NCI-H1105 treated with DMSO at 0.1 percent for 48 hours (cell line): ENCODE data around the gene TFDP1.

Experiments used
- DNase-seq: peaks from one replicate; lab custom pipeline; 2025; lab: John Stamatoyannopoulos, UW

TFDP1 gene

GRCh38 chr13:113634279-113635047 is 49.9 kb downstream of the TFDP1 start:
- DNase-seq = no peak

DNA sequence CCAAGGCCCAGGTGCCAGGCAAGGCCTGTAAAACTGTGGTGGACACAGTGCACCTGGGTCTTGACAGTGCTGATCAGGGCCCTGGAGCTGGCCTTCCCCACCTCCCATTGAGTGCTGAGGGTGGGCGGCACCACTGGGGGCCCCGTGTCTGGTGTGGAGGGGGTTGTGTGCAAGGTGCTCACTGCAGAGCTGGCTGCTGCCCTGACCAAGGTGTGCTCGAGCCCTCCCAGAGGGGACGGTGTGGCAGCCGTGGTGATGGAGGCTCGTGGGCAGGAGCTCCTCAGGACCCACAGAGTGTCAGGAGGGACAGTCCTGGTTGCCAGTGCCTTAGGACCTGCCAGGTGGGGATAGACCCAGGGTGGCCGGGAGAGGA is 50.5 kb downstream of the TFDP1 start:
- DNase-seq = no peak

GRCh38 chr13:113635709-113636108 is 51.2 kb downstream of the TFDP1 start:
- no peak for DNase-seq

DNA sequence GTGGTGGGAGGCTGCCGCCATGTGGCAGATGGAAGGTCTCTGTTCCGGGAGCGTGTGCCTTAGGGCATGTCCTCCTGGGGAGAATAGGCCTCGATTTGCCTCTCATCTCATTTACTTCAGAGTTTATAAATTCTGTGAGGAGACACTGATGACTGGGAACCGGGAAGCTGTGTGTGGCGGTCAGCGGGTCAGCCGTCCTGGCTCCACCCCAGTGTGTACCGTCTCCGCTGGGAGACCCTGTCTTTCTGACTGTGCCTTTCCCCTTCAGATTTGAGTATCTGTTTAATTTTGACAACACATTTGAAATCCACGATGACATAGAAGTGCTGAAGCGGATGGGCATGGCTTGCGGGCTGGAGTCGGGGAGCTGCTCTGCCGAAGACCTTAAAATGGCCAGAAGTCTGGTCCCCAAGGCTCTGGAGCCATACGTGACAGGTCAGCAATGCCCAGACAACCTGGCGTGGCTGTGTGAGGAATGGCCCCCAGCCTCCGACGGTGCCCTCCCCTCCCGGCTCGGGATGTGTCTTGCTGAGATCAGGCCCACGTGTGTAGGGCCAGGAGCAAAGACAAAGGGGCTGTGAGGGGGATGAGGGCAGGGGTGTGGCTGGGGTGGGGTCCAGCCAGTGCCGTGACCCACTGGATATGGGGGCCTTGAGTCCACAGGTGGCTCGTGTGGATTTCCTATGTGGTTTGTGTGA is 51.9 kb downstream of the TFDP1 start:
- DNase-seq = no peak

- no peak for DNase-seq
These were observed 53.0 kb downstream of the TFDP1 start for GRCh38 chr13:113637262-113638160.

- DNase-seq = no peak
These were observed 53.7 kb downstream of the TFDP1 start for GRCh38 chr13:113638173-113638746.

DNA sequence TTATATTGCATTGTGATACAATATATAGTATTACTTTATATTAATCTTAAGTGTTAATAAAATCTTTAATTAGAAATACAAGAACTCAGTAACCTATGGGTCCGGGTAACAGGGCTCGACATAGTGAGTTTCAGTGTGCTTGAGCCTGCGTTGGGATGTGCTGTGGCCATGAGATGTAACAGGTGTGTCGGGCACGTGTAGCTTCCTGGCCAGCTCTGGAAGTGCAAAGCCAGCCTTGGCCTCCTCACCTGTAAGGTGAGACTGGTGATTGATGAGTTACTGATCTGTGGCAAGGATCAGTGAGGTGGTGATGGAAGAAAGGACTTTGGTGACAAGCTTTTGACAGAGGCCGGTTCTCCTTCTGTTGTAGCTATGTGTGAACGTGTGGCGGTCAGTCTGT is 54.3 kb downstream of the TFDP1 start:
- no peak for DNase-seq

GRCh38 chr13:113639616-113640262 is 55.2 kb downstream of the TFDP1 start:
- no peak for DNase-seq

DNA sequence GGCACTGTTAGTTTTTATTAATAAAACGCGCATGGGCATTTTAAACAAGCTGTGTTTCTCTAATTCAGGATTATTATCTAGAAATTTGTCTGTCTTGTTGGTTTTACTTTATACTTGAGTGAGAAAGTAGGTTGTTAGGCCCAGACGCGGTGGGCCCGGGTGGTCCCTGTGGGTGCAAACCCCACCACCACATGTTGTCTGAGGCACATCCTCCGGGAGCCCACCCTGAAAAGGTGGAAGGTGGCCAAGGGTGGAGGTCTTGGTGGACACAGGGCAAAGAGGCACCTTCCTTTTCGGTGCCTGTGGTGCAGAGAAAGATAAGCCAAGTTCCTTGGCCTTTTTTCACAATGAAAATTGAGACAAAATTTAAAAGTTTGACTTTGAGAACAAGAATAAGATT is 56.9 kb downstream of the TFDP1 start:
- no peak for DNase-seq

- no peak for DNase-seq
These were observed 58.0 kb downstream of the TFDP1 start for GRCh38 chr13:113642563-113642962.

DNA sequence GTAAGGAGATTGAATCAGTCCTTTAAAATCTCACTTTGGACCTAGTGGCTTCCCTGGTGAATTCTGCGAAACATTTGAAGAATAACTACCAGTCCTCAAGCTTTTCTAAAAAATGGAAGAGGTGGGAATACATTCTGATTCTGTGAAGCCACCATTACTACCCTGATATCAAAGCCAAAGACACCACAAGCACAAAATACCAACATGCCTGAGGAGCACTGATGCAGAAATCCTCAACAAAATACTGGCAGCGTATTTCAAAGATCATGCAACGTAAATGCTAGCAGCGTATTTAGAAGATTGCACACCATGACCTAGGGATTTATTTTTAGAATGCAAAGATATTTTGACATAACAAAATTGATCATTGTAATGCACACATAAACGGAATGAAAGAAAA is 59.0 kb downstream of the TFDP1 start:
- DNase-seq = no peak

DNA sequence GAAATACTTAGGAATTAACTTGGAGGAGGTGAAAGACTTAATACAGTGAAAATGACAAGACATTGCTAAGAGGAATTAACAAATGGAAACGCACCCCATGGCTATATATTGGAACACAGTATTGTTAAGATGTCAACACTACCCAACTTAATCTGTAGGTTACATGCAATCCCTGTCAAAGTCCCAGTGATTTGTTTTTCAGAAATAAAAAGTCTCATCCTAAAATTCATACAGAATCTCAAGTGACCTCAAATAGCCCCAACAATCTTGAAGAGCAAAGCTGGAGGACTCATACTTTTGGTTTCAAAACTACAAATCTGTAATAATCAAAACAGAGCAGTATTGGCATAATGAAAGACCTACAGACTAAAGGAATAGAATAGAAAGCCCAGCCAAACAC is 60.2 kb downstream of the TFDP1 start:
- no peak for DNase-seq

- no peak for DNase-seq
These were observed 60.8 kb downstream of the TFDP1 start for GRCh38 chr13:113645329-113645728.

DNA sequence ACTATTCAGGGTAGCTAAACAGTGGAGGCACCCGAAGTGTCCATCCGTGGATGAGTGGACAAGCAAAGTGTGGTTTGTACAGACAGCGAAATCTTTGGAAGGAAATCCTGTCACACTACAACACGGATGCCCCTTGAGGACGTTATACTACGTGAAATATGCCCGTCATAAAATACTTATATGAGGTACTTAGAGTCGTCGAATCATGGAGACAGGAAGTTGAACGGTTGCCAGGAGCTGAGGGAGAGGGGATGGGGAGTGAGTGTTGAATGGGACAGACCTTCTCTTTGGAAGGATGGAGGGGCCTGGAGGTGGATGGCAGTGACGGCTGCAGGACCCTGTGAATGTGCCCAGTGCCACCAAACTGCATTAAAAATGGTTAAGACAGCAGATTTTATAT is 61.8 kb downstream of the TFDP1 start:
- DNase-seq = peak; percentile 79

GRCh38 chr13:113646921-113647340 is 62.4 kb downstream of the TFDP1 start:
- no peak for DNase-seq

GRCh38 chr13:113647351-113648215 is 63.0 kb downstream of the TFDP1 start:
- peak; percentile 97 for DNase-seq

GRCh38 chr13:113648216-113648610 is 63.7 kb downstream of the TFDP1 start:
- peak; percentile 83 for DNase-seq

DNA sequence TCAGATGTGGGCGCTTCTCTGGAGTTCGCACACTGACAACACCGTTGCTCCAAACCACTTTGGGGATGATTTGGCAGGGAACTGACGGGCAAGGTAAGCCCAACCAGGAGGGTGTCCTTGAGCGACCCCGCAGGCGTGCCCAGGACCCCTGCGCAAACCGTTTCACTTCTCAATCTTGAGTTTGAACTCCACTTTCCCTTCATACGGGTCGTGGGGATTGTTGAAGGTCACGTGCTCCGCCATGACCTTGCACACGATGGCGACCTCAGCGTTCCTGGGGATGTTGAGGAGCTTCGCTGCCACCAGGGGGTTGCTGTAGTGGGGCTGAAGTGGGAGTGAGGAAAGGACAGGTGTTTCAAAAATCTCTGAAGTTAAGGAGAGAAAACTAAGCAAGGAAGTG is 64.7 kb downstream of the TFDP1 start:
- no peak for DNase-seq

- no peak for DNase-seq
These were observed 65.7 kb downstream of the TFDP1 start for GRCh38 chr13:113650275-113650674.

DNA sequence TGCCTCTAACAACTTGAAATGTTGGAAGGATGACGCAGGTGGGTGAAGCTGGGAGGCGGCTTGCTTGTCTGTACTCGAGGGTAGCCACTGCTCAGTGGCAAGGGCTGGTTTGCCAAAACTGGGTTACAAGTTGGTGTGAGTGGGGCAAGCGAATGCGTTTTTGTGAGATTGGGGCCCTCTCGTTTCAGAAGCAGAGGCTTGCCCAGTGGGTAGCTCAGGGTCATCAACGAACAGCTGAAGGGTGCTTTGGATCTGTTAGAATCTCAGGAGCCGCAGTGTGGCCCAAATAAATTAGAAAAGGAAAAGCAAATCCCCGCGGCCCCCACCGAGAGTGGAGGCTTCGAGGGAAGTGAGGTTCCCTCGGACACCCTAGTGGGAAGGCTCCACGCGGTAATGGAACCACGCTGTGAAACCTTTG is 66.2 kb downstream of the TFDP1 start:
- no peak for DNase-seq
